ENCODE results near the gene BCAS3. TPM values are rescaled to one million over a fixed set of nuclear protein-coding genes. Genes with fewer than 3 reads are reported as not detected.

The BCAS3 gene
- total RNA-seq, 4 donors from 2014 or later: 20.7 to 76.3 (median 39.8) TPM

- no peaks in the 10 kb centered on the region for H3K4me1 ChIP-seq
- TF ChIP-seq POLR2A (IDR thresholded peaks at IDR 0.05): no peak
- no peak for TF ChIP-seq CTCF (IDR thresholded peaks at IDR 0.05)
- TF ChIP-seq EP300 (IDR thresholded peaks at IDR 0.05; ENCODE audit: low read depth): no peak
- no peak for TF ChIP-seq POLR2AphosphoS5 (IDR thresholded peaks at IDR 0.05)
- H3K4me3 ChIP-seq: no peak overlapping the region
- DNase-seq: no peak
- intact Hi-C loops (cut with DNase I; ENCODE audit: low total_unique reads): no loop called here
- peaks cover 0 to 5% (median 0%) of the 10 kb centered on the region in 4 donors for H3K36me3 ChIP-seq
- WGBS, 2 donors (ENCODE audit: low coverage in 1 of 2): 91% methylated on average over 2 of the region's 2 CpGs; no CpG with 5 or more reads in 1 of the 2 donors
- H3K27ac ChIP-seq: no peak overlapping the region
- no peaks in the 10 kb centered on the region for H3K27me3 ChIP-seq
- in situ Hi-C loops (cut with MboI; ENCODE audit: low pct_ligation_motif_present in 1 of 4, low pct_unique_long_range_greater_than_20kb in 1 of 4, low sequenced_read_pairs in 3 of 4): loop anchor here in 1 of 4 donors (25.0 kb wide), 1 partner anchor 247 kb away; no protein-coding TSS in a partner anchor
- H3K9me3 ChIP-seq: peaks cover 3 to 12% of the 10 kb centered on the region in 2 donors
Measured at GRCh38 chr17:60959011-60959410, 281.4 kb downstream of the BCAS3 start.

- no peak overlapping the region for H3K27ac ChIP-seq
- no peaks in the 10 kb centered on the region for H3K4me1 ChIP-seq
- DNase-seq: no peak
- TF ChIP-seq CTCF (IDR thresholded peaks at IDR 0.05) (no peak), POLR2AphosphoS5 (IDR thresholded peaks at IDR 0.05) (no peak), EP300 (IDR thresholded peaks at IDR 0.05; ENCODE audit: low read depth) (no peak), POLR2A (IDR thresholded peaks at IDR 0.05) (no peak)
- intact Hi-C loops (cut with DNase I; ENCODE audit: low total_unique reads): no loop called here
- in situ Hi-C loops (cut with MboI; ENCODE audit: low pct_ligation_motif_present in 1 of 4, low pct_unique_long_range_greater_than_20kb in 1 of 4, low sequenced_read_pairs in 3 of 4): loop anchor here in 1 of 4 donors (25.0 kb wide), 1 partner anchor 247 kb away; no protein-coding TSS in a partner anchor
- no peak overlapping the region for H3K4me3 ChIP-seq
- peaks cover 3 to 16% of the 10 kb centered on the region in 2 donors for H3K9me3 ChIP-seq
- H3K27me3 ChIP-seq: no peaks in the 10 kb centered on the region
- peaks cover 0 to 5% (median 0%) of the 10 kb centered on the region in 4 donors for H3K36me3 ChIP-seq
Measured at GRCh38 chr17:60959696-60960095, 282.0 kb downstream of the BCAS3 start.

GRCh38 chr17:60960398-60961065 is 282.9 kb downstream of the BCAS3 start:
- intact Hi-C loops (cut with DNase I; ENCODE audit: low total_unique reads): no loop called here
- Histone ChIP-seq H3K4me3 (no peak overlapping the region), H3K9me3 (peaks cover 3 to 17% of the 10 kb centered on the region in 2 donors), H3K36me3 (peaks cover 0 to 5% (median 0%) of the 10 kb centered on the region in 4 donors), H3K27ac (no peak overlapping the region), H3K4me1 (no peaks in the 10 kb centered on the region), H3K27me3 (no peaks in the 10 kb centered on the region)
- WGBS, 2 donors (ENCODE audit: low coverage in 1 of 2): 96 to 100% methylated on average over 2 to 3 of the region's 3 CpGs
- DNase-seq: no peak
- TF ChIP-seq CTCF (IDR thresholded peaks at IDR 0.05) (no peak), EP300 (IDR thresholded peaks at IDR 0.05; ENCODE audit: low read depth) (no peak)
- in situ Hi-C loops (cut with MboI; ENCODE audit: low pct_ligation_motif_present in 1 of 4, low pct_unique_long_range_greater_than_20kb in 1 of 4, low sequenced_read_pairs in 3 of 4): loop anchor here in 1 of 4 donors (25.0 kb wide), 1 partner anchor 248 kb away; no protein-coding TSS in a partner anchor

GRCh38 chr17:60964160-60964559 is 286.5 kb downstream of the BCAS3 start:
- in situ Hi-C loops (cut with MboI; ENCODE audit: low pct_ligation_motif_present in 1 of 4, low pct_unique_long_range_greater_than_20kb in 1 of 4, low sequenced_read_pairs in 3 of 4) (loop anchor here in 1 of 4 donors (25.0 kb wide), 1 partner anchor 252 kb away; no protein-coding TSS in a partner anchor), intact Hi-C loops (cut with DNase I; ENCODE audit: low total_unique reads) (no loop called here)
- no peak for TF ChIP-seq EP300 (IDR thresholded peaks at IDR 0.05; ENCODE audit: low read depth)
- H3K9me3 ChIP-seq: peaks cover 13 to 23% of the 10 kb centered on the region in 2 donors
- no peaks in the 10 kb centered on the region for H3K4me1 ChIP-seq
- H3K4me3 ChIP-seq: no peak overlapping the region
- no peak overlapping the region for H3K27ac ChIP-seq
- WGBS, 2 donors (ENCODE audit: low coverage in 1 of 2): 95 to 100% methylated on average over 2 of the region's 2 CpGs
- peaks cover 0 to 5% (median 0%) of the 10 kb centered on the region in 4 donors for H3K36me3 ChIP-seq
- no peak for DNase-seq
- H3K27me3 ChIP-seq: no peaks in the 10 kb centered on the region

Measured in transverse colon (tissue), 4 donors.